ENCODE measurements around the gene BRD8. TPM values are rescaled to one million over a fixed set of nuclear protein-coding genes. Genes with fewer than 3 reads are reported as not detected.
"Not testable (repeated sequence)": the region's sequence is repeated elsewhere in the genome, so short reads cannot be mapped to it uniquely, and the experiment has no call there.

BRD8 gene
- total RNA-seq, 1 donor from 2014 or later: 23.8 TPM

- DNase-seq (ENCODE audit: low spot score): no peak
Measured at GRCh38 chr5:138159666-138160065, 18.8 kb downstream of the BRD8 start.

- no peak for DNase-seq (ENCODE audit: low spot score)
Measured at GRCh38 chr5:138157626-138158025, 20.8 kb downstream of the BRD8 start.

GRCh38 chr5:138155977-138156376 is 22.5 kb downstream of the BRD8 start:
- DNase-seq (ENCODE audit: low spot score): not testable (repeated sequence)

- no peak for DNase-seq (ENCODE audit: low spot score)
Measured at GRCh38 chr5:138149530-138149929, 28.9 kb downstream of the BRD8 start.

- no peak for DNase-seq (ENCODE audit: low spot score)
Measured at GRCh38 chr5:138148811-138149210, 29.6 kb downstream of the BRD8 start.

GRCh38 chr5:138143578-138143977 is 34.9 kb downstream of the BRD8 start:
- DNase-seq (ENCODE audit: low spot score): not testable (repeated sequence)

GRCh38 chr5:138141734-138142133 is 36.7 kb downstream of the BRD8 start:
- DNase-seq (ENCODE audit: low spot score): no peak

- no peak for DNase-seq (ENCODE audit: low spot score)
Measured at GRCh38 chr5:138140268-138140667, 38.2 kb downstream of the BRD8 start.

GRCh38 chr5:138139781-138140090 is 38.7 kb downstream of the BRD8 start:
- DNase-seq (ENCODE audit: low spot score): no peak

GRCh38 chr5:138138949-138139780 is 39.3 kb downstream of the BRD8 start, which contains the start of gene NME5:
Gene NME5, minus strand, starts transcription at chr5:138139428. Its CDS starts 648 bp downstream, at chr5:138138780.
- DNase-seq (ENCODE audit: low spot score): no peak

GRCh38 chr5:138132543-138132942 is 45.9 kb downstream of the BRD8 start:
- DNase-seq (ENCODE audit: low spot score): no peak

GRCh38 chr5:138129347-138129746 is 49.1 kb downstream of the BRD8 start:
- no peak for DNase-seq (ENCODE audit: low spot score)

- no peak for DNase-seq (ENCODE audit: low spot score)
Measured at GRCh38 chr5:138128334-138128733, 50.1 kb downstream of the BRD8 start.

- no peak for DNase-seq (ENCODE audit: low spot score)
Measured at GRCh38 chr5:138115254-138115653, 63.2 kb downstream of the BRD8 start.

- DNase-seq (ENCODE audit: low spot score): no peak
Measured at GRCh38 chr5:138111937-138112336, 66.5 kb downstream of the BRD8 start.

- no peak for DNase-seq (ENCODE audit: low spot score)
Measured at GRCh38 chr5:138111181-138111580, 67.2 kb downstream of the BRD8 start.

- DNase-seq (ENCODE audit: low spot score): no peak
Measured at GRCh38 chr5:138110266-138110963, 68.0 kb downstream of the BRD8 start.

- DNase-seq (ENCODE audit: low spot score): no peak
Measured at GRCh38 chr5:138109463-138110265, 68.8 kb downstream of the BRD8 start.

- no peak for DNase-seq (ENCODE audit: low spot score)
Measured at GRCh38 chr5:138107213-138107612, 71.2 kb downstream of the BRD8 start.

GRCh38 chr5:138105709-138106108 is 72.7 kb downstream of the BRD8 start:
- DNase-seq (ENCODE audit: low spot score): no peak

GRCh38 chr5:138103319-138103637 is 75.2 kb downstream of the BRD8 start:
- no peak for DNase-seq (ENCODE audit: low spot score)

Measured in mesenteric fat pad (tissue), 1 donor.